Right atrium auricular region (tissue), 2 donors: ENCODE data around the gene TRHDE. TPM values are rescaled to one million over a fixed set of nuclear protein-coding genes. Genes with fewer than 3 reads are reported as not detected.

ENCODE experiments used
- DNase-seq: peaks from one replicate; pipeline ENCODE4 v3.0.0-alpha.2; 2019; ENCODE audit warnings: low spot score
- H3K27ac ChIP-seq, 2 donors: fragments of 200-600 bp; sonication (generic); 1 replicate in 1 of 2; 2 replicates in 1 of 2; pipeline ENCODE4 v1.5.1; 2016 to 2019
- H3K27me3 ChIP-seq, 2 donors: fragments of 200-600 bp; sonication (generic); one replicate each; pipeline versions ENCODE4 v1.5.1 to v1.6.0; 2017 to 2019
- H3K36me3 ChIP-seq: fragments of 200-600 bp; sonication (generic); one replicate; pipeline ENCODE4 v1.5.1; 2016
- H3K4me1 ChIP-seq, 2 donors: fragments of 200-600 bp; sonication (generic); one replicate each; pipeline versions ENCODE4 v1.5.1 to v1.6.0; 2017 to 2019
- H3K4me3 ChIP-seq, 2 donors: fragments of 200-600 bp; sonication (generic); 1 replicate in 1 of 2; 2 replicates in 1 of 2; pipeline ENCODE4 v1.5.1; 2017 to 2019; ENCODE audit warnings: mild to moderate bottlenecking in 1 of 2, moderate library complexity in 1 of 2
- H3K9me3 ChIP-seq, 2 donors: fragments of 200-600 bp; sonication (generic); one replicate each; pipeline ENCODE4 v1.5.1; 2019
- total RNA-seq, 2 donors: library from RNA; depleted of rRNA; stranded (reverse); fragments of >200 nt; gene quantifications; one replicate each; pipeline ENCODE4 v1.1.0, GENCODE V29; 2016
- TF ChIP-seq, protein P1 (sequence below), 2 donors: fragments of 200-600 bp; sonication (generic); IDR thresholded peaks; one replicate each; pipeline ENCODE4 v1.5.1; 2019; ENCODE audit warnings: antibody characterized with exemption in 2 of 2

The TRHDE gene
- total RNA-seq, 2 donors from 2014 or later: 0.37 to 3.4 TPM

DNA sequence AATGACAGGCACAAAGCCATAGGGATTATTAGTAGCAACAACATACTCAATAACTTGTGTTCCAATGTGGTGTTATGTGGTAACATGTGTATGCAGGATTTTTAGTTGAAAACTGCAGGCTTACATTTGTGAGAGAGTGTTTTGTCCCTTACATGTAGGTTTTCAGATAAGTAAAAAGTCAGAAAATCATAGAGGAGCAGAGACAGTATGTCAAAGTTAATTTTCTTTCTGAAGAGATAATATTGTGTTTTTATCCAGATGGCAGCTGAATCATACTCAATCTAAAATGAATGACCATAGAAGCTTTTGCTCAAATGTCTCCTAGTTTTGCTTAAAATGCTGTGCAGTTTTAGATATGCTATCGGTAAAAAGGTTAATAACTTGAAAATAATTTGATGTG lies 277.0 kb downstream of the TRHDE start:
- Histone ChIP-seq H3K4me1 (no peaks in the 10 kb centered on the region), H3K27ac (no peak overlapping the region), H3K4me3 (no peak overlapping the region), H3K27me3 (no peaks in the 10 kb centered on the region), H3K9me3 (no peaks in the 10 kb centered on the region), H3K36me3 (no peaks in the 10 kb centered on the region)
- DNase-seq: no peak
- TF ChIP-seq, protein P1, sequence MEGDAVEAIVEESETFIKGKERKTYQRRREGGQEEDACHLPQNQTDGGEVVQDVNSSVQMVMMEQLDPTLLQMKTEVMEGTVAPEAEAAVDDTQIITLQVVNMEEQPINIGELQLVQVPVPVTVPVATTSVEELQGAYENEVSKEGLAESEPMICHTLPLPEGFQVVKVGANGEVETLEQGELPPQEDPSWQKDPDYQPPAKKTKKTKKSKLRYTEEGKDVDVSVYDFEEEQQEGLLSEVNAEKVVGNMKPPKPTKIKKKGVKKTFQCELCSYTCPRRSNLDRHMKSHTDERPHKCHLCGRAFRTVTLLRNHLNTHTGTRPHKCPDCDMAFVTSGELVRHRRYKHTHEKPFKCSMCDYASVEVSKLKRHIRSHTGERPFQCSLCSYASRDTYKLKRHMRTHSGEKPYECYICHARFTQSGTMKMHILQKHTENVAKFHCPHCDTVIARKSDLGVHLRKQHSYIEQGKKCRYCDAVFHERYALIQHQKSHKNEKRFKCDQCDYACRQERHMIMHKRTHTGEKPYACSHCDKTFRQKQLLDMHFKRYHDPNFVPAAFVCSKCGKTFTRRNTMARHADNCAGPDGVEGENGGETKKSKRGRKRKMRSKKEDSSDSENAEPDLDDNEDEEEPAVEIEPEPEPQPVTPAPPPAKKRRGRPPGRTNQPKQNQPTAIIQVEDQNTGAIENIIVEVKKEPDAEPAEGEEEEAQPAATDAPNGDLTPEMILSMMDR (IDR thresholded peaks at IDR 0.05): no peak

DNA sequence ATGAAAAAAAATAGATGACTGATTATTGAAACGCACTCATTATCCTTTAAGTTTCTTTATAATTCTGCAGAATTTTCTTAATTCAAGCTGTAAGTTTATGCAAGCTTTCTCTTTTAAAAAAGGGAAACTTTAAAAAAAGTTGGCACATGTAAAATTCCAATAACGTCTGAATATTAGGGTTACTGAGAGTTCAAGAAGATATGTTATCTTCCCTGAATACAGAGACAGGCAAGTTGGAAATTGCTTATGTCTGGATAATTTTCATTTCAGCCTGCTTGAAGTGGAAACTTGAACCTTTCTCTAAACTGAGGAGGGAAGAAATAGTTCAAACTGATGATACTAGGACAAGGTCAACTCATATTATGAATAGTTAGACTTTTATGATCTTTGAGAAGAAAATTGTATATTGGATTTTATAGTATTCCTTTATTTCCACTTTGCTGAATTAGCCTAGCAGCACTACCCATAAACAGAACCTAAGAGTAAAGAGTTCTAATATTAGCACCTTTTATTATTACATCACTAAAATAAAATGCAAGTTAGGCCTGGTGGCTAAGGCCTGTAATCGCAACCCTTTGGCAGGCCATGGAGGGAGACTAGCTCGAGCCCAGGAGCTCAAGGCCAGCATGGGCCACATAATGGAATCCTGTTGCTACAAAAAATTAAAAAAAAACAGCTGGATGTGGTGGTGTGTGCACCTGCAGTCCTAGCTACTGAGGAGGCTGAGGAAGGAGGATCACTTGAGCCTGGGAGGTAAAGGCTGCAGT lies 288.0 kb downstream of the TRHDE start:
- no peak for DNase-seq
- Histone ChIP-seq H3K9me3 (no peaks in the 10 kb centered on the region), H3K36me3 (no peaks in the 10 kb centered on the region), H3K4me3 (no peak overlapping the region), H3K27ac (no peak overlapping the region), H3K27me3 (no peaks in the 10 kb centered on the region), H3K4me1 (no peaks in the 10 kb centered on the region)
- TF ChIP-seq, protein P1 (IDR thresholded peaks at IDR 0.05): no peak

DNA sequence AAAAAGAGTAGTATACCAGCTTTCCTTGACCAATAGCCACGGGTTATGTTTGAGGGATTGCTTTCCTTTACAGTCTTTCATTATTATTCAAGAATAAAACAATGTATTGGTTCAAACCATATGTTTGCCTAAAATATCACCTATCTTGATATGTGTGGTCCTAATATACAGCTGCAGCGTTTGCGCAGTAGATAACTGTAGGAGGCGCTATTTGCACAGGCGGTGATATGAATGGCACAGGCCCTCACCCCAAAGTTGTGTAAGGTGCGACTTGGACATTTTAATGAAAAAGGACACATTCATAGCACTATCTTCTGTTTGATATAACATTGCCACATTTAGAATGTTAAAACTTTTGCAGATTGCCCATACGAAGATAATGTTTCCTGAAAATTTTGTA lies 298.4 kb downstream of the TRHDE start:
- Histone ChIP-seq H3K4me1 (no peaks in the 10 kb centered on the region), H3K36me3 (no peaks in the 10 kb centered on the region), H3K27ac (no peak overlapping the region), H3K27me3 (no peaks in the 10 kb centered on the region), H3K9me3 (no peaks in the 10 kb centered on the region), H3K4me3 (no peak overlapping the region)
- TF ChIP-seq, protein P1 (IDR thresholded peaks at IDR 0.05): no peak
- no peak for DNase-seq

DNA sequence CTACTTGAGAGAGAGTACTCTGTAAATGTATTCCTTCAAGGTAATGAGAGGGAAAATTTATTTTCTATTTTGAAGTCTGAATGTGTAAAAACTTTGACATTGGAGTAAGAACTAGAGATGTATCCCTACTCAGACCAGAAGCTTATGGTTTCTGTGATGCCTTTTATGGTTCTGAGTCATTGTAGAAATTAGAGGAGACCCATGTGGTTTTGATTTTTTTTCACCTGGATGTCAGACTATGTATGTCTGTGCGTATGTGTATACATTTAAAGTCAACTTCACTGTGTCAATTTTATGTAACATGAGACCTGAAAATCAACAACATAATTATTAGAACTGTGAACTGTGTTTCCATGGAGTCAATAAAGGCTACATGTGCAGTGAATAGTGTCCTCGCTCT lies 302.0 kb downstream of the TRHDE start:
- no peaks in the 10 kb centered on the region for H3K27me3 ChIP-seq
- no peak for DNase-seq
- no peaks in the 10 kb centered on the region for H3K4me1 ChIP-seq
- H3K27ac ChIP-seq: no peak overlapping the region
- TF ChIP-seq, protein P1 (IDR thresholded peaks at IDR 0.05): no peak
- no peaks in the 10 kb centered on the region for H3K9me3 ChIP-seq
- H3K36me3 ChIP-seq: no peaks in the 10 kb centered on the region
- no peak overlapping the region for H3K4me3 ChIP-seq

DNA sequence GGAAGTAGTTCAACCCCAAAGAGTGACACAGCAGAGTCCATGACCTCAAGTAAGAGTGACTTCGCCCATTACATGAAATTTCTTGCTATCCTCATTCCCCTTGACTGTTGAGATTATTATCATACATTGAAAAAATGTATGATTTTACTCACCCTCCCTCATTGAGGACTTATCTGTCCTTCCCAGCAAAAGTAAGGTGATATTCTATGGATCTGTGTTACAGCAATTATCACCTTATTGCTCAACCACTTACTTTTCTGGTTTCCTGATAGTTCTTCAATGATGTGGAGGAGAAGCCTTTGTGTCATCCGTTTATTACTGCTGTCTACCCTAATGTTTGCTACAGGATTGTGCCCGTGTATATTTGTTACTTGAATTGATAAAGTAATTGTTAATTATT lies 306.2 kb downstream of the TRHDE start:
- H3K27ac ChIP-seq: no peak overlapping the region
- no peaks in the 10 kb centered on the region for H3K27me3 ChIP-seq
- no peaks in the 10 kb centered on the region for H3K9me3 ChIP-seq
- no peaks in the 10 kb centered on the region for H3K36me3 ChIP-seq
- H3K4me3 ChIP-seq: no peak overlapping the region
- TF ChIP-seq, protein P1 (IDR thresholded peaks at IDR 0.05): no peak
- no peaks in the 10 kb centered on the region for H3K4me1 ChIP-seq
- DNase-seq: no peak

DNA sequence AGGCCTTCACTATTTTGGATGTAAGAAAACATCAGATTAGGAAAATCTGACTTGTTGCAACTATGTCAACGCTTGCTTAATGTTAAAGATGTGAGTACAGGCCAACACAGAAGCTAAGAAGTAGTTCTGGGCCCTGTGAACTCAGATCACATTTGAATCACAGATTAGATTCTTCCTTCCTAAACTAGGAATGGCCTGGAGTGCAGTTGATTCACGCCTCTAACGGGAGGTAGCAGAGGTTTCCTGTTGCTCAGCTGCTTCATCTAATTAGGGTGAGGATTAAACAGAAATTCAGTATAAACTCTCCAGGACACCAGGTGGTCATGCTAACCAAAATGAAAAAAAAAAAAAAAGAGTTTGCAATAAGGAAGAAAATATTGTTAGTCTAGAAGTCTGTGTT lies 314.3 kb downstream of the TRHDE start:
- no peaks in the 10 kb centered on the region for H3K27me3 ChIP-seq
- H3K27ac ChIP-seq: no peak overlapping the region
- TF ChIP-seq, protein P1 (IDR thresholded peaks at IDR 0.05): no peak
- no peak for DNase-seq
- H3K4me1 ChIP-seq: no peaks in the 10 kb centered on the region
- no peak overlapping the region for H3K4me3 ChIP-seq
- no peaks in the 10 kb centered on the region for H3K36me3 ChIP-seq
- H3K9me3 ChIP-seq: no peaks in the 10 kb centered on the region
